H1 (cell line): Measurements from ENCODE around the gene RANBP17. TPM values are rescaled to one million over a fixed set of nuclear protein-coding genes. Genes with fewer than 3 reads are reported as not detected.

Source experiments
- CTCF ChIA-PET: fragments of 300-600 bp; sonication (Branson Sonifier 250); formaldehyde crosslinking; loops from one replicate; lab custom pipeline; 2021; ENCODE audit not compliant: partially characterized antibody; lab: Charles Lee
- POLR2A ChIA-PET: fragments of 300-600 bp; sonication (Branson Sonifier 250); formaldehyde crosslinking; loops from one replicate; lab custom pipeline; 2021; ENCODE audit warnings: inconsistent platforms; ENCODE audit not compliant: partially characterized antibody; lab: Charles Lee
- DNase-seq, 2 experiments: peaks; one replicate each; pipeline versions ENCODE4 v3.0.0 to v3.0.0-alpha.2; 2010 to 2022; ENCODE audit warnings: low spot score in 2 of 2, low read depth in 1 of 2, mixed read lengths in 1 of 2
- FAIRE-seq: peaks from 2 replicates; lab custom pipeline; 2011; peaks lifted over from hg19 to GRCh38; lab: Jason Lieb, UNC
- H2AFZ ChIP-seq: 2 replicates; pipeline ENCODE4 v1.8.1; 2012; ENCODE audit warnings: low read length, inconsistent platforms
- H2AK5ac ChIP-seq: 2 replicates; pipeline ENCODE4 v1.6.1; 2013; ENCODE audit warnings: low read depth, low read length
- H2BK120ac ChIP-seq: replicated peaks from 2 replicates; pipeline ENCODE3; 2013; ENCODE audit warnings: low read depth, low read length, inconsistent platforms
- H2BK12ac ChIP-seq: 2 replicates; pipeline ENCODE4 v1.6.1; 2013; ENCODE audit warnings: low read depth, low read length
- H2BK15ac ChIP-seq: 2 replicates; pipeline ENCODE4 v1.6.1; 2013; ENCODE audit warnings: low read length
- H2BK20ac ChIP-seq: 2 replicates; pipeline ENCODE4 v1.6.1; 2013; ENCODE audit warnings: low read length
- H2BK5ac ChIP-seq: 2 replicates; pipeline ENCODE4 v1.6.1; 2013; ENCODE audit warnings: low read depth, low read length
- H3K14ac ChIP-seq: 2 replicates; pipeline ENCODE4 v1.6.1; 2013; ENCODE audit warnings: inconsistent platforms; ENCODE audit not compliant: insufficient read length
- H3K18ac ChIP-seq: 2 replicates; pipeline ENCODE4 v1.6.1; 2013; ENCODE audit warnings: low read length; ENCODE audit errors: extremely low read depth
- H3K23ac ChIP-seq: 2 replicates; pipeline ENCODE4 v1.6.1; 2013; ENCODE audit warnings: inconsistent platforms; ENCODE audit not compliant: insufficient read length
- H3K23me2 ChIP-seq: 2 replicates; pipeline ENCODE4 v1.6.1; 2013; ENCODE audit warnings: low read depth, low read length
- H3K27ac ChIP-seq: 2 replicates; pipeline ENCODE4 v1.6.1; 2011; ENCODE audit warnings: low read depth, low read length, inconsistent platforms
- H3K27me3 ChIP-seq, 4 experiments: replicated peaks in 1 of 4; 1 replicate in 1 of 4; 2 replicates in 3 of 4; pipeline versions ENCODE4 v1.6.1 to v1.8.1; 2011 to 2013; ENCODE audit warnings: low read length in 3 of 4, mild to moderate bottlenecking in 3 of 4, inconsistent platforms in 2 of 4, mixed read lengths in 2 of 4, moderate library complexity in 1 of 4; ENCODE audit not compliant: control insufficient read depth in 3 of 4, insufficient read depth in 3 of 4; ENCODE audit errors: extremely low read depth in 1 of 4
- H3K36me3 ChIP-seq, 4 experiments: 2 replicates each; pipeline versions ENCODE4 v1.6.1 to v1.8.1; 2011 to 2013; ENCODE audit warnings: mild to moderate bottlenecking in 4 of 4, low read length in 3 of 4, moderate library complexity in 2 of 4, control low read depth in 1 of 4, inconsistent platforms in 1 of 4; ENCODE audit not compliant: insufficient read depth in 4 of 4, control insufficient read depth in 2 of 4
- H3K4ac ChIP-seq: replicated peaks from 2 replicates; pipeline ENCODE3; 2013; ENCODE audit warnings: low read length, low read depth, mixed read lengths, inconsistent platforms; ENCODE audit not compliant: insufficient read length
- H3K4me1 ChIP-seq, 4 experiments: replicated peaks in 1 of 4; 1 replicate in 1 of 4; 2 replicates in 3 of 4; pipeline versions ENCODE4 v1.6.1 to v1.8.1; 2011 to 2013; ENCODE audit warnings: low read length in 3 of 4, inconsistent platforms in 2 of 4, mixed read lengths in 1 of 4; ENCODE audit not compliant: insufficient read depth in 4 of 4, control insufficient read depth in 3 of 4
- H3K4me2 ChIP-seq, 2 experiments: 2 replicates each; pipeline versions ENCODE4 v1.6.1 to v1.8.1; 2011 to 2013; ENCODE audit warnings: low read depth in 2 of 2, low read length in 2 of 2, control low read depth in 1 of 2, inconsistent platforms in 1 of 2, mild to moderate bottlenecking in 1 of 2; ENCODE audit not compliant: insufficient read depth in 1 of 2
- H3K4me3 ChIP-seq, 4 experiments: fragments of 200-600, 300-600 bp in 1 of 4; sonication (generic), shearing (Covaris generic), sonication (Bioruptor Twin) in 1 of 4; 2 replicates each; pipeline versions ENCODE4 v1.5.1 to v1.8.1; 2011 to 2016; ENCODE audit warnings: low read length in 4 of 4, low read depth in 3 of 4, control low read depth in 2 of 4, inconsistent platforms in 2 of 4, mild to moderate bottlenecking in 2 of 4, mixed read lengths in 1 of 4, moderate library complexity in 1 of 4; ENCODE audit not compliant: insufficient read depth in 2 of 4; ENCODE audit errors: extremely low read depth in 1 of 4
- H3K56ac ChIP-seq: replicated peaks from 2 replicates; pipeline ENCODE3; 2013; ENCODE audit warnings: low read depth, mild to moderate bottlenecking, mixed read lengths, low read length, inconsistent platforms; ENCODE audit not compliant: insufficient read length
- H3K79me1 ChIP-seq: 2 replicates; pipeline ENCODE4 v1.6.1; 2013; ENCODE audit warnings: low read depth, low read length, control low read depth
- H3K79me2 ChIP-seq, 2 experiments: 2 replicates each; pipeline versions ENCODE4 v1.6.1 to v1.8.1; 2012 to 2013; ENCODE audit warnings: low read length in 2 of 2, mild to moderate bottlenecking in 2 of 2, inconsistent platforms in 1 of 2; ENCODE audit not compliant: insufficient read depth in 2 of 2, control insufficient read depth in 1 of 2
- H3K9ac ChIP-seq, 4 experiments: replicated peaks in 1 of 4; 1 replicate in 1 of 4; 2 replicates in 3 of 4; pipeline versions ENCODE4 v1.6.1 to v1.8.1; 2011 to 2013; ENCODE audit warnings: low read depth in 3 of 4, low read length in 3 of 4, control low read depth in 2 of 4, mild to moderate bottlenecking in 2 of 4, moderate library complexity in 2 of 4, inconsistent platforms in 1 of 4; ENCODE audit errors: extremely low read depth in 1 of 4
- H3K9me3 ChIP-seq, 2 experiments: 2 replicates each; pipeline versions ENCODE4 v1.6.1 to v1.8.1; 2012 to 2013; ENCODE audit warnings: mild to moderate bottlenecking in 2 of 2, moderate library complexity in 2 of 2, control low read depth in 1 of 2, inconsistent platforms in 1 of 2, low read depth in 1 of 2, low read length in 1 of 2, mixed read lengths in 1 of 2; ENCODE audit not compliant: insufficient read depth in 2 of 2
- H4K20me1 ChIP-seq, 2 experiments: replicated peaks in 1 of 2; 2 replicates each; pipeline versions ENCODE3 to v1.8.1; 2011 to 2013; ENCODE audit warnings: inconsistent platforms in 2 of 2, low read length in 2 of 2, mild to moderate bottlenecking in 1 of 2; ENCODE audit not compliant: insufficient read depth in 2 of 2, control insufficient read depth in 1 of 2
- H4K5ac ChIP-seq: 2 replicates; pipeline ENCODE4 v1.6.1; 2013; ENCODE audit warnings: low read length, low read depth, mixed read lengths, inconsistent platforms; ENCODE audit not compliant: insufficient read length
- H4K8ac ChIP-seq: 2 replicates; pipeline ENCODE4 v1.8.0; 2013; ENCODE audit warnings: mild to moderate bottlenecking, moderate library complexity, low read length, inconsistent platforms; ENCODE audit not compliant: insufficient read depth; ENCODE audit errors: extremely low read depth
- H4K91ac ChIP-seq: replicated peaks from 2 replicates; pipeline ENCODE3; 2013; ENCODE audit warnings: low read length, mixed read lengths, inconsistent platforms; ENCODE audit not compliant: insufficient read length
- CBX8 ChIP-seq: fragments of 300-800, 300-1000 bp; sonication (generic); IDR thresholded peaks from 2 replicates; pipeline ENCODE4 v1.7.1; 2016; ENCODE audit warnings: low read depth, low read length, borderline replicate concordance
- CHD2 ChIP-seq: IDR thresholded peaks from 2 replicates; pipeline ENCODE4 v1.6.1; 2012; ENCODE audit warnings: low read length, improper control_type of control experiment
- EZH2 ChIP-seq: fragments of 200-600 bp; sonication (generic); IDR thresholded peaks from 2 replicates; pipeline ENCODE4 v1.7.1; 2012; ENCODE audit warnings: low read depth, mild to moderate bottlenecking, moderate library complexity, low read length, inconsistent platforms; ENCODE audit not compliant: severe bottlenecking
- GABPA ChIP-seq: IDR thresholded peaks from 2 replicates; pipeline ENCODE4 v1.6.1; 2011; ENCODE audit warnings: mild to moderate bottlenecking, low read length, moderate library complexity, borderline replicate concordance; ENCODE audit not compliant: insufficient read depth
- HDAC2 ChIP-seq, 2 experiments: fragments of 300-600 bp in 1 of 2; sonication (generic) in 1 of 2; IDR thresholded peaks; 2 replicates each; pipeline ENCODE4 v1.6.1; 2011 to 2012; ENCODE audit warnings: low read depth in 2 of 2, low read length in 2 of 2, mild to moderate bottlenecking in 2 of 2, moderate library complexity in 2 of 2, borderline replicate concordance in 1 of 2, inconsistent platforms in 1 of 2
- JUN ChIP-seq: IDR thresholded peaks from 2 replicates; pipeline ENCODE4 v1.6.1; 2011; ENCODE audit warnings: low read depth, mild to moderate bottlenecking, improper control_type of control experiment, low read length
- JUND ChIP-seq: IDR thresholded peaks from 2 replicates; pipeline ENCODE4 v1.6.1; 2011; ENCODE audit warnings: mild to moderate bottlenecking, improper control_type of control experiment, low read length
- SP1 ChIP-seq: IDR thresholded peaks from 2 replicates; pipeline ENCODE4 v1.6.1; 2011; ENCODE audit warnings: low read depth, low read length
- SUZ12 ChIP-seq: fragments of 200-600 bp; sonication (generic); IDR thresholded peaks from 2 replicates; pipeline ENCODE4 v1.6.1; 2012; ENCODE audit warnings: mild to moderate bottlenecking, inconsistent platforms, low read length, moderate library complexity, mixed read lengths
- TAF1 ChIP-seq: IDR thresholded peaks from 2 replicates; pipeline ENCODE4 v1.6.1; 2011; ENCODE audit warnings: mild to moderate bottlenecking, low read depth, low read length
- TCF12 ChIP-seq: IDR thresholded peaks from 2 replicates; pipeline ENCODE4 v1.6.1; 2011; ENCODE audit warnings: low read depth, mild to moderate bottlenecking, low read length
- WGBS, 2 experiments: shearing (Covaris generic) in 1 of 2; methylation state at CpG; one replicate each; pipeline versions ENCODE4 v1.1.6 to v1.1.7; 2013 to 2015; ENCODE audit warnings: low lambda C conversion rate in 2 of 2, mixed read lengths in 2 of 2, inconsistent platforms in 1 of 2, low coverage in 1 of 2, missing lambda C conversion rate in 1 of 2; ENCODE audit not compliant: insufficient replicate concordance in 2 of 2, insufficient coverage in 1 of 2, insufficient read length in 1 of 2; ENCODE audit errors: extremely low coverage in 1 of 2, missing lambda C conversion rate in 1 of 2; 5-methylcytosine and 5-hydroxymethylcytosine counted together
- polyA plus RNA-seq, 7 experiments: library from polyadenylated mRNA; depleted of rRNA in 3 of 7; stranded (reverse) in 5 of 7; unstranded in 2 of 7; fragments of >200 nt in 5 of 7; fragments of 200-250 nt in 2 of 7; gene quantifications; 1 replicate in 5 of 7; 2 replicates in 1 of 7; 4 replicates in 1 of 7; pipeline versions ENCODE4 v1.2.1 to v1.2.3, GENCODE V29; 2011 to 2013; ENCODE audit warnings: missing spikeins in 2 of 7, mixed read lengths in 2 of 7
- total RNA-seq: library from RNA; stranded (reverse); fragmentation: NEBNext Ultra II Directional; extraction: Animal tissue kit (Norgen Biotek cat#: 25700); gene quantifications from 2 replicates; pipeline ENCODE4 v1.2.1, GENCODE V29; 2021

Gene RANBP17
- total and polyA plus RNA-seq, 2 of the 8 experiments (the other 6 are each of a cell fraction or from before 2014, with no cell fraction given), result 8.6 to 21.3 TPM

- Histone ChIP-seq H2BK15ac (no peak within 1 kb of the TSS), H3K56ac (no peak within 1 kb of the TSS), H4K8ac (peak within 1 kb of the TSS; percentile 59; the same call in 1 of the 2 replicates), H3K79me1 (no peaks in the 10 kb centered on the region), H3K36me3 (peaks cover 0 to 22% (median 0%) of the 10 kb centered on the region in 4 experiments; a peak in 1 of 8 replicates), H3K23me2 (peaks cover 2% of the 10 kb centered on the region; the same call in 1 of the 2 replicates), H3K9ac (no peak within 1 kb of the TSS), H2AFZ (no peak within 1 kb of the TSS), H2BK5ac (no peak within 1 kb of the TSS), H2BK120ac (no peak within 1 kb of the TSS), H3K9me3 (no peaks in the 10 kb centered on the region; a peak in 1 of 4 replicates), H3K27me3 (peaks cover 93 to 100% (median 99%) of the 10 kb centered on the region in 4 experiments), H2BK20ac (no peak within 1 kb of the TSS), H3K4me3 (peak within 1 kb of the TSS; percentile 3 to 51 (median 8); a peak in 6 of 8 replicates), H3K27ac (no peak within 1 kb of the TSS), H3K14ac (no peak within 1 kb of the TSS), H4K5ac (no peak within 1 kb of the TSS), H3K18ac (no peak within 1 kb of the TSS), H4K20me1 (peaks cover 23 to 49% of the 10 kb centered on the region in 2 experiments), H2BK12ac (no peak within 1 kb of the TSS), H3K4me1 (peaks cover 0 to 31% (median 12%) of the 10 kb centered on the region in 4 experiments; a peak in 6 of 7 replicates), H4K91ac (no peak within 1 kb of the TSS), H3K79me2 (no peaks in the 10 kb centered on the region), H2AK5ac (no peak within 1 kb of the TSS), H3K4ac (no peak within 1 kb of the TSS), H3K4me2 (peak within 1 kb of the TSS; percentile 55 to 62), H3K23ac (no peak within 1 kb of the TSS)
- POLR2A ChIA-PET, result interaction anchor here (1.0 to 1.1 kb wide), 3 partner anchors 10 to 78 kb away, joined by 4 to 6 read pairs (median 4); no protein-coding TSS in a partner anchor
- WGBS, 2 experiments, result 4% methylated on average over 56 of the region's 73 CpGs; no CpG with 5 or more reads in 1 of the 2 experiments
- peak; percentile 85 for FAIRE-seq
- DNase-seq, result peak; percentile 65 to 73
- CTCF ChIA-PET, result interaction anchor here (0.6 to 6.3 kb wide), 14 partner anchors 7 to 103 kb away, joined by 3 to 40 read pairs (median 4); no protein-coding TSS in a partner anchor
- TF ChIP-seq JUN (no peak), SP1 (peak; percentile 70; the same call in 1 of the 2 replicates), JUND (no peak), TCF12 (0 out of 2 replicates have a peak, but pooled peaks have one; percentile 36), SUZ12 (peak; percentile 81), EZH2 (peak; percentile 62), CHD2 (peak; percentile 44; the same call in 1 of the 2 replicates), GABPA (no peak), HDAC2 (IDR thresholded peaks at IDR 0.05; ENCODE audit: borderline replicate concordance in 1 of 2, low read depth in 2 of 2, low read length in 2 of 2) (0 out of 4 replicates have a peak, but pooled peaks of 1 of the 2 experiments have one; percentile 16), CBX8 (no peak), TAF1 (no peak)
Measured at GRCh38 chr5:171308453-171309275, 446.8 kb downstream of the RANBP17 start, which contains the start of gene TLX3. Gene TLX3, plus strand, starts transcription at chr5:171309248. Its CDS starts 118 bp downstream, at chr5:171309366.
